AG09309 (cell line): ENCODE measurements around the gene IFITM10.
"Not testable (repeated sequence)": the region's sequence is repeated elsewhere in the genome, so short reads cannot be mapped to it uniquely, and the experiment has no call there.

Experiments
- DNase-seq: peaks from one replicate; pipeline ENCODE4 v3.0.0-alpha.2; 2010; ENCODE audit warnings: low read depth
- H3K4me3 ChIP-seq: 2 replicates; pipeline ENCODE4 v1.5.1; 2011; ENCODE audit warnings: mild to moderate bottlenecking, low read depth, low read length, moderate library complexity; ENCODE audit not compliant: control insufficient read depth
- TF ChIP-seq, protein P1 (sequence below): IDR thresholded peaks from 2 replicates; pipeline ENCODE4 v1.5.1; 2011; ENCODE audit warnings: mild to moderate bottlenecking, low read depth, low read length, inconsistent platforms; ENCODE audit not compliant: insufficient read depth, control insufficient read depth; ENCODE audit errors: missing control alignments

Gene IFITM10

DNA sequence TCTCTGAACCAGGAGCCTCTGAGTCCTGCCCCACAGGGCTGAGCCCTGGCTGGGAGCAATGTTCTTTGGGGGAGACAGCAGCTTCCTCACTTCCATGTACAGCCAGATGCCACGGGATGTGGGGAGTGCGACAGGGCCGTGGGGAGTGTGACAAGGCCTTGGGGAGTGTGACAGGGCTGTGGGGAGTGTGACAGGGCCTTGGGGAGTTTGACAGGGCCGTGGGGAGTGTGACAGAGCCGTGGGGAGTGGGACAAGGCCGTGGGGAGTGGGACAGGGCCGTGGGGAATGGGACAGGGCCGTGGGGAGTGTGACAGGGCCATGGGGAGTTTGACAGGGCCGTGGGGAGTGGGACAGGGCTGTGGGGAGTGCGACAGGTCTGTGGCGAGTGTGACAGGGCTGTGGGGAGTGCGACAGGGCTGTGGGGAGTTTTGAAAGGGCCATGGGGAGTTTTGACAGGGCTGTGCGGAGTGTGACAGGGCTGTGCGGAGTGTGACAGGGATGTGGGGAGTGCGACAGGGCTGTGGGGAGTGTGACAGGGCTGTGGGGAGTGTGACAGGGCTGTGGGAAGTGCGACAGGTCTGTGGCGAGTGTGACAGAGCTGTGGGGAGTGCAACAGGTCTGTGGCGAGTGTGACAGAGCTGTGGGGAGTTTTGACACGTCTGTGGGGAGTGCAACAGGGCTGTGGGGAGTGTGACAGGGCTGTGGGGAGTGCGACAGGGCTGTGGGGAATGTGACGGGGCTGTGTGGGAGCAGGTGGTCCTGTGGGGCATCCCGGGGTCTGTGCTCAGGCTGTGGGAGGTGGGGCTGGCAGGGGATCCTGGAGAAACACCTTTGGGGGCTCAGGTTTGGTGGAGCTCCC lies 60.0 kb downstream of the IFITM10 start:
- no peak for DNase-seq
- no peak overlapping the region for H3K4me3 ChIP-seq
- TF ChIP-seq, protein P1, sequence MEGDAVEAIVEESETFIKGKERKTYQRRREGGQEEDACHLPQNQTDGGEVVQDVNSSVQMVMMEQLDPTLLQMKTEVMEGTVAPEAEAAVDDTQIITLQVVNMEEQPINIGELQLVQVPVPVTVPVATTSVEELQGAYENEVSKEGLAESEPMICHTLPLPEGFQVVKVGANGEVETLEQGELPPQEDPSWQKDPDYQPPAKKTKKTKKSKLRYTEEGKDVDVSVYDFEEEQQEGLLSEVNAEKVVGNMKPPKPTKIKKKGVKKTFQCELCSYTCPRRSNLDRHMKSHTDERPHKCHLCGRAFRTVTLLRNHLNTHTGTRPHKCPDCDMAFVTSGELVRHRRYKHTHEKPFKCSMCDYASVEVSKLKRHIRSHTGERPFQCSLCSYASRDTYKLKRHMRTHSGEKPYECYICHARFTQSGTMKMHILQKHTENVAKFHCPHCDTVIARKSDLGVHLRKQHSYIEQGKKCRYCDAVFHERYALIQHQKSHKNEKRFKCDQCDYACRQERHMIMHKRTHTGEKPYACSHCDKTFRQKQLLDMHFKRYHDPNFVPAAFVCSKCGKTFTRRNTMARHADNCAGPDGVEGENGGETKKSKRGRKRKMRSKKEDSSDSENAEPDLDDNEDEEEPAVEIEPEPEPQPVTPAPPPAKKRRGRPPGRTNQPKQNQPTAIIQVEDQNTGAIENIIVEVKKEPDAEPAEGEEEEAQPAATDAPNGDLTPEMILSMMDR, result no peak

DNA sequence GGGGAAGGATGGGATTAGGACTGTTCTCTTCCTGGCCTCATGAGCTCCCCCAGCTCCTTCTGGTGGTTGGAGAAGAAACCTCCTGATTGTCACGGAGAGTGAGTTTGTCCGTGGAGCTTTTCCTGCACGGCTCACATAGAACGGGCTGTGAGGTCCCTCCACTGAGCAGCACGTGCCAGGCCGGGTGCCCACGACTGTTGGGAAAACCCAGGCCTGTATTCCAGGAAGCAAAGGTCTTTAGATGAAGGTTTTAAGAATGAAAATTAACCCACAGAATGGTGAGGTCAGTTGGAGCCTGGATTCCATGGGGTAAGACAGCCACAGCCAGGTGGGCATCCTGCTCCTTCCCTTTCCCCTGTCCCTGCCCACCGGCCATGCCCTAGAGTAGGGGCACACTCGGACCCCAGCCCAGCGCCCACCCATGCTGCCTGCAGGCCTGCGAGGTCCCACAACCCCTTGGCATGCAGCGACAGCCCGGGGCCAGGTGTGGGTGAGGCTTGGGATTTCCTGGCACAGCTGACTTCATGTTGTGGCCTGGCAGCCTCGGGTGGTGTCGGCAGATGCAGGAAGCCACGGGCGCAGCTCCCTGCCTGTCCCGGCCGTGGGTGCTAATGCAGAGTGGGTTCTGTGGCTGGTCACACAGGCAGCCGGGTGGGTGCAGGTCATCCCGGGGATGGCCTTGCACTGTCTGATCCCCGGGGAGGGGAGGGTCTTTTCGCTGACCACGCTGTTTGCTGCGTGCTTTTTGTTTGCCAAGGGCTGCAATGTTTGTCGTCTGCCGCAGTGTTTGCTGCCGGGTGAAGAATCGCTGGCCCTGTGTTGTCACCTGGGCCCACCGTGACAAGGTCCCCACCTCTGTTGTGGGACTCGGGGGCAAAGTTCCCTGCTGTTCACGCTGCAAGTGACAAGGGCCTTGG lies 60.9 kb downstream of the IFITM10 start:
- H3K4me3 ChIP-seq, DNase-seq: not testable (repeated sequence)

DNA sequence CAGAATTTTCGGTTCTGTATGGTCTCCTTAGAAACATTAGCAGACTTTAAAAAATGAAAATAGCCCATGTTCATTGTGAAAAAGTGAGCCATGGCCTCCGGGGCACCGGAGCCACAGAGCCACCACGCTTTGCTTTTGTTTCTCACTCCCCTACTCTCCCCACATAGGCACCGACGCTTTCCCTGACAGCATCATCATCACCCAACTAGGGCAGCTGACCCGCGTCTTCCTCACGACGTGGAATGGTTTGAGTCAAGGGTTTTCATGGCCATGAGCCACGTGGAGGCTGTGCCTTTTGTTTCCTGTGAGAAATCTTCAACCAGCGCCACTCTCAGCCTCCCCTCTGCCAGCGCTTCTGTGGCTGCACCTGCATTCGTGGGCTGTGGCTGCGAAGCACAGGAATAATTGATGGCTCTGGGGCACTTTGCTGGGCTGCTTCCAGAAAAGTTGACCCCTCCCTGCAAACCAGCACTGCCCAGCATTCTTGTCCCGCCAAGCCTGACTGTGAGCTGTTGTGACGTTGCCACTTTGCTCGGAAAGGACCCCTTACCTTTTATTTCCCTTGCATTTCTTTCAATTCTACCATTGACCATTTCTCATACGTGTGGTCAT lies 62.0 kb downstream of the IFITM10 start:
- DNase-seq, H3K4me3 ChIP-seq: not testable (repeated sequence)

DNA sequence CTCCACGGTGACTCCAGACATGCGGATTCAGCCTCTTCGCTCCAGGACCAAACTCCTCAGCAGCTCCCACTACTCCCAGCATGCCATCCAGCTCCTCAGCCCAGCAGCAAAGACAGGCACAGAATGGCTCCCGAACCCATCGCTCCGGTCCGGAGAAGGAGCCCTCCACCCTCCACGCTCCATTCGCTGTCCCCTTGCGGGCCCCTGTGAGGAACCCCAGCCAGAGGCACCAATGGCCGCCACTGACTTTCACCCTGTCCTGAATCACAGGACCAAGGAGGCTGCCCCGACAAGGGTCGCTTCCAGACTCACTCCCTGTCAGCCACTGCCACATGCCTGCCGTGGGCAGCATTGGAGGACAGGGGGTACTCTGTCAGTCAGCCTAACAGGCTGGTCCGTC lies 64.2 kb downstream of the IFITM10 start:
- not testable (repeated sequence) for DNase-seq

DNA sequence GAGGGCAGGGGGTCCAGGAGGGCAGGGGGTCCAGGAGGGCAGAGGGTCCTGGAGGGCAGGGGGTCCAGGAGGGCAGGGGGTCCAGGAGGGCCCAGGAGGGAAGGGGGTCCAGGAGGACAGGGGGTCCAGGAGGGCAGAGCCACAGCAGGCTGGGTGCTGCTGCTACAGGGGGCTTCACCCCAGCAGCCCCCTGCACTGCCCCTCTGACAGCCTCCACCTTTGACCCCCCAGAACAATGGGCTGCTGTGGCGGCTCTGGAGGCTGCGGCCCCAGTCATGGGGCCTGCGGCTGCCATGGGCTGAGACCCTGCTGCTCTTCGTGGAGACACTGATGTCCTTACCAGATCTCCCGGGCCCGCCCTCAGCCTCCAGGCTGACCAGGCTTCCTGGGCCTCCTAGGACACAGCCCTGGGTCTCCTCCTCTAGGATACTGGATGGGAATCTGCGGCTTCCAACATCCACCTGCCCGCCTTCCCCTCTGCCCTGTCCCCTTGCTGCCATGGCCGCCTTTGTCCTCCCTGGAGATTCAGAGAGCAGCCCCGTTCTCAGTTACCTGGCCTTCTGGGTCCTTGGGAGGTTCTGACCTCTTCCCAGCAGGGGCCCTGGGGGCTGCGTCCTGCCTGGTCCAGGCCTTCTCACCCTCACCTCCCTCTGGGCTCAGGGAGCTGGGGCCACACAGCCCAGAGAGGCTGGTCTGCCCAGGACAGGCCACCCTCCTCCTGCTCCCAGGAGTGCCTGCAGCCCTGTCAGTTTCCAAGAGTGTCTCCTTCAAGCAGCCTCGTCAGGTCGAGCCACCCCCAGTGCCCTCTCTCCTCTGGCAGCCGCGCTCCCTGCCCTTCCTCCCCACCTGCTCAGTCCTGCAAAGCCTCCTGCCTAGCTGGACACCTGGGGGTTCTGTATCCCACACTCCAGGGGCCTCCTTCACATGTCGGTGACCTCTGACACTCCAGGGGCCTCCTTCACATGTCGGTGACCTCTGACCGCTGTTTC lies 65.2 kb downstream of the IFITM10 start:
- H3K4me3 ChIP-seq, DNase-seq: not testable (repeated sequence)

More for the DNA sequence above, 64.2 kb downstream of the IFITM10 start:
- not testable (repeated sequence) for H3K4me3 ChIP-seq

DNA sequence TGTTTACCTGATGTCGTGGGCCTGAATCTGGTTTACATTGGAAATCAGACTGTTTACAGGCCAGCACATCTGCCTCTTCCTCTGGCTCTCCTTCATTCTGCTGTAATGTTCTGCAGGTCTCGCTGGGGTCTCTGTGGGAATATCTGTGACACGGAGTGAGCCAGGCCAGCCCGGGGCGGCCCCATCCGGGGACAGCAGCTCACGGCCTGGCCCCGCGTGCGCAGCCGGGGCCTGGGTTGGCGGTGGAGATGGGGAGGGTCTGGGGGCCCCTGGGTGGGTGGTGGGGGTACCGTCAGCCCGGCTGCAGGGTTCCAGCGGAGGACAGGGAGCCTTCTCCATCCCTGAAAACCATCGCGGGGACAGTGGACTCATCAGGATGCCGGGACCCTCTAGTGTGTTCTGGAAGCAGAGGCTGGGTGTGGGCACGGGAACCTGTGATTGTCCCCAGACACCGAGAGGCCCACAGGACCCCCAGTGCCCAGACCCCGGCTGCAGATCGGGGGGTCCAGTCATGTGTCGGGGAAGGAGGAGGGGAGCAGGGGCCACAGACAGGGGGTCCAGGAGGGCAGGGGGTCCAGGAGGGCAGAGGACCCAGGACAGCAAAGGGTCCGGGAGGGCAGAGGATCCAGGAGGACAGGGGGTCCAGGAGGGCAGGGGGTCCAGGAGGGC lies 66.4 kb downstream of the IFITM10 start:
- not testable (repeated sequence) for H3K4me3 ChIP-seq, DNase-seq

DNA sequence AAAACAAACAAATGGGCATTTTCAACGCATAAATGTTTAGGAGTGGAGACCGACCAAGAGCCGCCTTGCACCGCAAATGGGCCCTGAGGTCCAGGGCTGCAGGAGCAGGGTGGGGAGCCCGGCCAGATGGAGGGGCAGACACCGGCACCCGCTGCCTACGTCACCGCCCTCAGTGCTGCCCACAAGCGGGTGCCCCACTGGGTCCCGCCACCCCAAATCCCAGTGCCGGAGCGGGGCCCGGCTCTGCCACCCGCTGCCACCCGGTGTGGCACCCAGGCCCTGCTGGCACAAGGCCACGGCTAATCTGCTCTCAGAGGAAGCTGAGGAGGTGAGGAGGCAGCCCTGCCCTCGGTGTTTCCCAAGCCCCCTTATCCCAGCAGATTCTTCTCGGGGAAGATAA lies 67.2 kb downstream of the IFITM10 start:
- DNase-seq, H3K4me3 ChIP-seq: not testable (repeated sequence)
